Endothelial cell of hepatic sinusoid (primary cell): ENCODE results near the gene KCNQ5.

ENCODE experiments used
- in situ Hi-C: cut with HindIII; loops from 2 replicates; pipeline ENCODE4 v1.10.0; 2017; ENCODE audit warnings: low sequenced_read_pairs

Gene KCNQ5

GRCh38 chr6:72639920-72640614 is 18.2 kb downstream of the KCNQ5 start:
- in situ Hi-C loops = no loop called here

- in situ Hi-C loops = no loop called here
Observed at GRCh38 chr6:72640615-72640930, 18.7 kb downstream of the KCNQ5 start.

- in situ Hi-C loops = no loop called here
Observed at GRCh38 chr6:72642435-72642834, 20.6 kb downstream of the KCNQ5 start.

- in situ Hi-C loops = no loop called here
Observed at GRCh38 chr6:72643214-72643613, 21.4 kb downstream of the KCNQ5 start.

- in situ Hi-C loops = no loop called here
Observed at GRCh38 chr6:72646604-72647485, 25.0 kb downstream of the KCNQ5 start.

- in situ Hi-C loops = no loop called here
Observed at GRCh38 chr6:72647489-72647888, 25.6 kb downstream of the KCNQ5 start.

GRCh38 chr6:72649032-72649984 is 27.4 kb downstream of the KCNQ5 start:
- in situ Hi-C loops = no loop called here

GRCh38 chr6:72650081-72650745 is 28.3 kb downstream of the KCNQ5 start:
- in situ Hi-C loops = no loop called here

- in situ Hi-C loops = no loop called here
Observed at GRCh38 chr6:72651174-72651573, 29.3 kb downstream of the KCNQ5 start.

- in situ Hi-C loops = no loop called here
Observed at GRCh38 chr6:72651967-72652956, 30.4 kb downstream of the KCNQ5 start.

- in situ Hi-C loops = no loop called here
Observed at GRCh38 chr6:72653026-72653425, 31.2 kb downstream of the KCNQ5 start.

- in situ Hi-C loops = no loop called here
Observed at GRCh38 chr6:72654071-72654621, 32.3 kb downstream of the KCNQ5 start.

- in situ Hi-C loops = no loop called here
Observed at GRCh38 chr6:72657407-72658197, 35.7 kb downstream of the KCNQ5 start.

GRCh38 chr6:72659754-72660153 is 37.9 kb downstream of the KCNQ5 start:
- in situ Hi-C loops = no loop called here

- in situ Hi-C loops = no loop called here
Observed at GRCh38 chr6:72661411-72661810, 39.5 kb downstream of the KCNQ5 start.

- in situ Hi-C loops = no loop called here
Observed at GRCh38 chr6:72665599-72665998, 43.7 kb downstream of the KCNQ5 start.

- in situ Hi-C loops = no loop called here
Observed at GRCh38 chr6:72669324-72669723, 47.5 kb downstream of the KCNQ5 start.

- in situ Hi-C loops = no loop called here
Observed at GRCh38 chr6:72672906-72673305, 51.0 kb downstream of the KCNQ5 start.
